ENCODE measurements around the gene CX3CL1.

The CX3CL1 gene

GRCh38 chr16:57405097-57405496 lies 32.8 kb downstream of the CX3CL1 start:
- DNase-seq (ENCODE audit: low spot score), result no peak

GRCh38 chr16:57406881-57407280 lies 34.6 kb downstream of the CX3CL1 start:
- no peak for DNase-seq (ENCODE audit: low spot score)

- no peak for DNase-seq (ENCODE audit: low spot score)
These were observed 35.4 kb downstream of the CX3CL1 start for GRCh38 chr16:57407521-57408353.

GRCh38 chr16:57409065-57409464 lies 36.8 kb downstream of the CX3CL1 start:
- no peak for DNase-seq (ENCODE audit: low spot score)

- DNase-seq (ENCODE audit: low spot score), result no peak
These were observed 37.7 kb downstream of the CX3CL1 start for GRCh38 chr16:57409870-57410587.

- DNase-seq (ENCODE audit: low spot score), result no peak
These were observed 39.2 kb downstream of the CX3CL1 start for GRCh38 chr16:57411362-57411976.

- no peak for DNase-seq (ENCODE audit: low spot score)
These were observed 40.3 kb downstream of the CX3CL1 start for GRCh38 chr16:57412584-57412983.

- DNase-seq (ENCODE audit: low spot score), result no peak
These were observed 41.0 kb downstream of the CX3CL1 start for GRCh38 chr16:57413301-57413730.

- no peak for DNase-seq (ENCODE audit: low spot score)
These were observed 41.4 kb downstream of the CX3CL1 start for GRCh38 chr16:57413733-57414132.

- DNase-seq (ENCODE audit: low spot score), result no peak
These were observed 43.8 kb downstream of the CX3CL1 start for GRCh38 chr16:57416084-57416483.

- no peak for DNase-seq (ENCODE audit: low spot score)
These were observed 47.2 kb downstream of the CX3CL1 start for GRCh38 chr16:57419506-57419905.

GRCh38 chr16:57422026-57422944 lies 50.0 kb downstream of the CX3CL1 start:
- no peak for DNase-seq (ENCODE audit: low spot score)

- no peak for DNase-seq (ENCODE audit: low spot score)
These were observed 50.9 kb downstream of the CX3CL1 start for GRCh38 chr16:57423152-57423551.

GRCh38 chr16:57424583-57424982 lies 52.3 kb downstream of the CX3CL1 start:
- DNase-seq (ENCODE audit: low spot score), result no peak

GRCh38 chr16:57426356-57426755 lies 54.1 kb downstream of the CX3CL1 start:
- DNase-seq (ENCODE audit: low spot score), result no peak

GRCh38 chr16:57427307-57427706 lies 55.0 kb downstream of the CX3CL1 start:
- DNase-seq (ENCODE audit: low spot score), result no peak

GRCh38 chr16:57427824-57428223 lies 55.5 kb downstream of the CX3CL1 start:
- DNase-seq (ENCODE audit: low spot score), result no peak

- DNase-seq (ENCODE audit: low spot score), result no peak
These were observed 58.7 kb downstream of the CX3CL1 start for GRCh38 chr16:57430955-57431354.

GRCh38 chr16:57432505-57432904 lies 60.2 kb downstream of the CX3CL1 start:
- DNase-seq (ENCODE audit: low spot score), result no peak

- no peak for DNase-seq (ENCODE audit: low spot score)
These were observed 60.7 kb downstream of the CX3CL1 start for GRCh38 chr16:57432989-57433388.

- no peak for DNase-seq (ENCODE audit: low spot score)
These were observed 61.7 kb downstream of the CX3CL1 start for GRCh38 chr16:57434003-57434402.

Data from kidney capillary endothelial cell (primary cell).